Measurements from ENCODE around the gene FMNL2. TPM values are rescaled to one million over a fixed set of nuclear protein-coding genes. Genes with fewer than 3 reads are reported as not detected.
"Not testable (repeated sequence)": the region's sequence is repeated elsewhere in the genome, so short reads cannot be mapped to it uniquely, and the experiment has no call there.

The FMNL2 gene
- total RNA-seq, 5 donors from 2014 or later (not counting 1 experiment from before 2014, with no cell fraction given), result 0.63 to 0.96 (median 0.75) TPM

GRCh38 chr2:152325126-152325525 is 9.8 kb upstream of the FMNL2 start:
- H3K4me1 Mint-ChIP-seq; H3K36me3 Mint-ChIP-seq; H3K4me1 ChIP-seq (ENCODE audit: control insufficient read depth in 1 of 2, extremely low read depth in 1 of 2, insufficient read depth in 2 of 2, low read length in 2 of 2); H3K27me3 ChIP-seq (replicated peaks in 1 of 2; ENCODE audit: control insufficient read depth in 2 of 2, extremely low read depth in 1 of 2, insufficient read depth in 2 of 2, low read length in 1 of 2); CTCF ChIA-PET; H3K9me3 Mint-ChIP-seq; H3K27ac Mint-ChIP-seq; POLR2A ChIA-PET; H3K27me3 Mint-ChIP-seq; H3K9me3 ChIP-seq; H3K27ac ChIP-seq (ENCODE audit: low read length); DNase-seq; H3K4me3 ChIP-seq (ENCODE audit: control insufficient read depth in 1 of 2, extremely low read depth in 1 of 2, low read length in 1 of 2); H3K4me3 Mint-ChIP-seq; ATAC-seq (replicated peaks in 1 of 4); H3K36me3 ChIP-seq (ENCODE audit: control insufficient read depth in 2 of 2, extremely low read depth in 1 of 2, insufficient read depth in 1 of 2, low read length in 1 of 2): not testable (repeated sequence)
- WGBS (ENCODE audit: insufficient coverage), result 76% methylated on average over 4 of the region's 5 CpGs

GRCh38 chr2:152326710-152327109 is 8.3 kb upstream of the FMNL2 start:
- no peak overlapping the region for H3K27ac ChIP-seq (ENCODE audit: low read length)
- H3K27me3 ChIP-seq (replicated peaks in 1 of 2; ENCODE audit: control insufficient read depth in 2 of 2, extremely low read depth in 1 of 2, insufficient read depth in 2 of 2, low read length in 1 of 2), result no peaks in the 10 kb centered on the region
- H3K4me3 ChIP-seq (ENCODE audit: control insufficient read depth in 1 of 2, extremely low read depth in 1 of 2, low read length in 1 of 2), result no peak overlapping the region
- no peaks in the 10 kb centered on the region for H3K36me3 ChIP-seq (ENCODE audit: control insufficient read depth in 2 of 2, extremely low read depth in 1 of 2, insufficient read depth in 1 of 2, low read length in 1 of 2)
- H3K9me3 ChIP-seq, result no peaks in the 10 kb centered on the region
- ChIA-PET CTCF (no interaction called here), POLR2A (no interaction called here)
- Mint-ChIP-seq H3K36me3 (no peaks in the 10 kb centered on the region), H3K4me3 (no peak overlapping the region), H3K4me1 (no peaks in the 10 kb centered on the region), H3K27ac (no peak overlapping the region), H3K27me3 (peaks cover 4 to 9% of the 10 kb centered on the region in 2 donors), H3K9me3 (no peaks in the 10 kb centered on the region)
- H3K4me1 ChIP-seq (ENCODE audit: control insufficient read depth in 1 of 2, extremely low read depth in 1 of 2, insufficient read depth in 2 of 2, low read length in 2 of 2), result no peaks in the 10 kb centered on the region
- ATAC-seq (replicated peaks in 1 of 4) (no peak), DNase-seq (no peak)
- 90% methylated on average over 2 of the region's 3 CpGs for WGBS (ENCODE audit: insufficient coverage)

- 86% methylated on average over 1 of the region's 2 CpGs for WGBS (ENCODE audit: insufficient coverage)
- no peaks in the 10 kb centered on the region for H3K4me1 Mint-ChIP-seq
- Histone ChIP-seq H3K36me3 (ENCODE audit: control insufficient read depth in 2 of 2, extremely low read depth in 1 of 2, insufficient read depth in 1 of 2, low read length in 1 of 2) (no peaks in the 10 kb centered on the region), H3K4me1 (ENCODE audit: control insufficient read depth in 1 of 2, extremely low read depth in 1 of 2, insufficient read depth in 2 of 2, low read length in 2 of 2) (no peaks in the 10 kb centered on the region), H3K27me3 (replicated peaks in 1 of 2; ENCODE audit: control insufficient read depth in 2 of 2, extremely low read depth in 1 of 2, insufficient read depth in 2 of 2, low read length in 1 of 2) (peaks cover 0 to 2% of the 10 kb centered on the region in 2 experiments), H3K27ac (ENCODE audit: low read length) (no peak overlapping the region), H3K4me3 (ENCODE audit: control insufficient read depth in 1 of 2, extremely low read depth in 1 of 2, low read length in 1 of 2) (no peak overlapping the region), H3K9me3 (no peaks in the 10 kb centered on the region)
- H3K27ac Mint-ChIP-seq, result no peak overlapping the region
- no peak overlapping the region for H3K4me3 Mint-ChIP-seq
- peaks cover 10 to 11% of the 10 kb centered on the region in 2 donors for H3K27me3 Mint-ChIP-seq
- ATAC-seq (replicated peaks in 1 of 4) (no peak), DNase-seq (no peak)
- CTCF ChIA-PET, result no interaction called here
- H3K9me3 Mint-ChIP-seq, result no peaks in the 10 kb centered on the region
- H3K36me3 Mint-ChIP-seq, result no peaks in the 10 kb centered on the region
- POLR2A ChIA-PET, result no interaction called here
Measured at GRCh38 chr2:152328013-152328412, 7.0 kb upstream of the FMNL2 start.

- Mint-ChIP-seq H3K4me1 (peaks cover 7 to 8% (median 8%) of the 10 kb centered on the region in 3 donors), H3K36me3 (no peaks in the 10 kb centered on the region), H3K27me3 (peaks cover 29% of the 10 kb centered on the region in 2 donors), H3K9me3 (no peaks in the 10 kb centered on the region), H3K4me3 (no peak overlapping the region), H3K27ac (no peak overlapping the region)
- DNase-seq, result no peak
- H3K36me3 ChIP-seq (ENCODE audit: control insufficient read depth in 2 of 2, extremely low read depth in 1 of 2, insufficient read depth in 1 of 2, low read length in 1 of 2), result no peaks in the 10 kb centered on the region
- 83% methylated on average over 1 of the region's 4 CpGs for WGBS (ENCODE audit: insufficient coverage)
- H3K4me1 ChIP-seq (ENCODE audit: control insufficient read depth in 1 of 2, extremely low read depth in 1 of 2, insufficient read depth in 2 of 2, low read length in 2 of 2), result peaks cover 0 to 4% of the 10 kb centered on the region in 2 experiments
- H3K4me3 ChIP-seq (ENCODE audit: control insufficient read depth in 1 of 2, extremely low read depth in 1 of 2, low read length in 1 of 2), result no peak overlapping the region
- POLR2A ChIA-PET, result interaction anchor here in 1 of 2 donors (0.6 kb wide), 1 partner anchor 19 kb away, joined by 3 read pairs; no protein-coding TSS in a partner anchor
- no peak for ATAC-seq (replicated peaks in 1 of 4)
- H3K9me3 ChIP-seq, result no peaks in the 10 kb centered on the region
- CTCF ChIA-PET, result no interaction called here
- no peak overlapping the region for H3K27ac ChIP-seq (ENCODE audit: low read length)
- peaks cover 0 to 2% of the 10 kb centered on the region in 2 experiments for H3K27me3 ChIP-seq (replicated peaks in 1 of 2; ENCODE audit: control insufficient read depth in 2 of 2, extremely low read depth in 1 of 2, insufficient read depth in 2 of 2, low read length in 1 of 2)
Measured at GRCh38 chr2:152330235-152330866, 4.6 kb upstream of the FMNL2 start.

GRCh38 chr2:152334701-152335015 is 316 bp upstream of the FMNL2 start:
- Histone ChIP-seq H3K9me3 (no peaks in the 10 kb centered on the region), H3K4me1 (ENCODE audit: control insufficient read depth in 1 of 2, extremely low read depth in 1 of 2, insufficient read depth in 2 of 2, low read length in 2 of 2) (peaks cover 0 to 10% of the 10 kb centered on the region in 2 experiments), H3K27ac (ENCODE audit: low read length) (no peak overlapping the region), H3K27me3 (replicated peaks in 1 of 2; ENCODE audit: control insufficient read depth in 2 of 2, extremely low read depth in 1 of 2, insufficient read depth in 2 of 2, low read length in 1 of 2) (peaks cover 4 to 25% of the 10 kb centered on the region in 2 experiments), H3K4me3 (ENCODE audit: control insufficient read depth in 1 of 2, extremely low read depth in 1 of 2, low read length in 1 of 2) (peak overlapping the region; percentile 21 to 80), H3K36me3 (ENCODE audit: control insufficient read depth in 2 of 2, extremely low read depth in 1 of 2, insufficient read depth in 1 of 2, low read length in 1 of 2) (no peaks in the 10 kb centered on the region)
- CTCF ChIA-PET, result no interaction called here
- Mint-ChIP-seq H3K4me3 (peak overlapping the region; percentile 76 to 89 (median 77)), H3K27me3 (peaks cover 45 to 49% of the 10 kb centered on the region in 2 donors), H3K9me3 (no peaks in the 10 kb centered on the region), H3K36me3 (no peaks in the 10 kb centered on the region), H3K27ac (no peak overlapping the region), H3K4me1 (peaks cover 12 to 18% (median 13%) of the 10 kb centered on the region in 3 donors)
- POLR2A ChIA-PET, result no interaction called here
- DNase-seq, result no peak
- whole genome bisulfite sequencing (ENCODE audit: insufficient coverage), result 4% methylated on average over 4 of the region's 11 CpGs
- no peak for ATAC-seq (replicated peaks in 1 of 4)

GRCh38 chr2:152335726-152336118 is 748 bp downstream of the FMNL2 start:
- H3K27ac ChIP-seq (ENCODE audit: low read length), result no peak overlapping the region
- H3K4me3 ChIP-seq (ENCODE audit: control insufficient read depth in 1 of 2, extremely low read depth in 1 of 2, low read length in 1 of 2), result peak overlapping the region; percentile 24 to 80
- ATAC-seq (replicated peaks in 1 of 4) (peak in 1 of 4 experiments; percentile 7), DNase-seq (no peak)
- Mint-ChIP-seq H3K4me1 (peaks cover 12 to 18% (median 13%) of the 10 kb centered on the region in 3 donors), H3K4me3 (peak overlapping the region in 2 of 3 donors; percentile 45 to 89), H3K27me3 (peaks cover 45 to 47% of the 10 kb centered on the region in 2 donors), H3K36me3 (no peaks in the 10 kb centered on the region), H3K9me3 (no peaks in the 10 kb centered on the region), H3K27ac (no peak overlapping the region)
- ChIA-PET CTCF (no interaction called here), POLR2A (no interaction called here)
- H3K27me3 ChIP-seq (replicated peaks in 1 of 2; ENCODE audit: control insufficient read depth in 2 of 2, extremely low read depth in 1 of 2, insufficient read depth in 2 of 2, low read length in 1 of 2), result peaks cover 4 to 25% of the 10 kb centered on the region in 2 experiments
- H3K4me1 ChIP-seq (ENCODE audit: control insufficient read depth in 1 of 2, extremely low read depth in 1 of 2, insufficient read depth in 2 of 2, low read length in 2 of 2), result peaks cover 0 to 10% of the 10 kb centered on the region in 2 experiments
- H3K36me3 ChIP-seq (ENCODE audit: control insufficient read depth in 2 of 2, extremely low read depth in 1 of 2, insufficient read depth in 1 of 2, low read length in 1 of 2), result no peaks in the 10 kb centered on the region
- no peaks in the 10 kb centered on the region for H3K9me3 ChIP-seq
- WGBS (ENCODE audit: insufficient coverage), result 2% methylated on average over 14 of the region's 35 CpGs
